HG03064 (cell line): ENCODE data around the gene PRKAG2.

Experiments used
- ATAC-seq: cut with Tn5 transposase; IDR thresholded peaks from one replicate; pipeline ENCODE4 v1.9.1; 2021; ENCODE audit warnings: low read depth; ENCODE audit not compliant: unreplicated experiment

PRKAG2 gene

GRCh38 chr7:151866761-151867655 is 9.9 kb downstream of the PRKAG2 start:
- no peak for ATAC-seq

DNA sequence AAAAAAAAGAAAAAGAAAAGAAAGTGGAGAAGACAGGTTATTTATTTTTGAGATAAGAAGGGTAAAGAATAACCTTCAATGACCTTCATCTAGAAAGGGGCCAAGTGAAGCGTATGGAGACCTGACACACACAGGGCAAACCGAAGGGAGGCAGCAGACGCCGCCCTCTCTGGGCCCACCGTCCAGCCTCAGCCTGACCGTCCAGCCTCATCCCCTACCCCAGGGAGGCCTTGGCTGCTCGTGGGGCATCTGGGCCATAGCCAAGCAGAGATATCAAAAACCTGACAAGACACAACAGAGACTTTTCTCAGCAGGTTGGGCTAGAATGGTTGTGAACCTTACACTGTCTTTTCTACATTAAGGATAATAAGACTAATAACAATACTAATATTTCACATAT is 10.9 kb downstream of the PRKAG2 start:
- no peak for ATAC-seq

GRCh38 chr7:151865070-151865670 is 11.7 kb downstream of the PRKAG2 start:
- ATAC-seq: no peak

- no peak for ATAC-seq
These were observed 12.4 kb downstream of the PRKAG2 start for GRCh38 chr7:151864561-151864960.

DNA sequence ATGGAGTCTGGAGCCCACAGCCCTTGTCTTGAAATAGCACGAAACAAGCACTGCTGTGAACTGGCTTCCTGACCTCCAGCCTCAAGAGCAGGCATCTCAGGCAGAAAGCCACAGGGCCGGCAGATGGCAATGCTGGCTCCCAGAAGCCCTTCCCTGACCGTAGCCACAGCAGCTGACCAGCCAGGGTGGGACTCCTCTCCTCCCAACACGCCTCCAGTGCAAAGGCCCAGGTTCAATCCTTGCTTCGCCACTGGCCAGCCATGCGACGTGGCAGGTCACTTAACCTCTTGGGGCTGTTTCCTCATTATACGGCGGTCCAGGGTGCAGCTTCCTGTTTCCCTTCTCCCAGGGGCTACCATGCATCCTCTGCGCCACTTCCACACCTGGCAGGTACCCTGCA is 12.8 kb downstream of the PRKAG2 start:
- no peak for ATAC-seq

- no peak for ATAC-seq
These were observed 13.4 kb downstream of the PRKAG2 start for GRCh38 chr7:151863386-151864079.

DNA sequence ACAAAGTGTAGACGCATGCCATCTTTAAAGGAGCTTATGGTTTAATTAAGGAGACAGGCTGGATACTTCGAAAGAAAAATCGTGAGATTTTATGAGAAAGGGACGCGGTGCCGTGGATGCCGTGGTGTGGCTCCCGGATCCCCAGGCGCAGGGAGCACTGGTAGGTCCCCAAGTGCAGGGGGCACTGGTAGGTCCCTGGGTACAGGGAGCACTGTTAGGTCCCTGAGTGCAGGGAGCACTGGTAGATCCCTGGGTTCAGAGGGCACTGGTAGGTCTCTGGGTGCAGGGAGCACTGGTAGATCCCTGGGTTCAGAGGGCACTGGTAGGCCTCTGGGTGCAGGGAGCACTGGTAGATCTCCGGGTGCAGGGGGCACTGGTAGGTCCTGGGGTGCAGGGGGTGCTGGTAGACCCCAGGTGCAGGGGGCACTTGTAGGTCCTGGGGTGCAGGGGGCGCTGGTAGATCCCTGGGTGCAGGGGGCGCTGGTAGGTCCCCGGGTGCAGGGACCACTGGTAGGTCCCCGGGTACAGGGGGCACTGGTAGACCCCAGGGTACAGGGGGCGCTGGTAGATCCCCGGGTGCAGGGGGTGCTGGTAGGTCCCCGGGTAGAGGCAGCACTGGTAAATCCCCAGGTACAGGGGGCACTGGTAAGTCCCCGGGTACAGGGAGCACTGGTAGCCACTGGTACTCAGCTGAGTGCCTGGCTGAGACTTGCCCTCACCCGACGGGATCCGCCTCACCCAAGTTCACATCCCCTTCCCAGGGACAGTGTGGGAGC is 14.1 kb downstream of the PRKAG2 start:
- no peak for ATAC-seq

- no peak for ATAC-seq
These were observed 15.0 kb downstream of the PRKAG2 start for GRCh38 chr7:151861881-151862280.

DNA sequence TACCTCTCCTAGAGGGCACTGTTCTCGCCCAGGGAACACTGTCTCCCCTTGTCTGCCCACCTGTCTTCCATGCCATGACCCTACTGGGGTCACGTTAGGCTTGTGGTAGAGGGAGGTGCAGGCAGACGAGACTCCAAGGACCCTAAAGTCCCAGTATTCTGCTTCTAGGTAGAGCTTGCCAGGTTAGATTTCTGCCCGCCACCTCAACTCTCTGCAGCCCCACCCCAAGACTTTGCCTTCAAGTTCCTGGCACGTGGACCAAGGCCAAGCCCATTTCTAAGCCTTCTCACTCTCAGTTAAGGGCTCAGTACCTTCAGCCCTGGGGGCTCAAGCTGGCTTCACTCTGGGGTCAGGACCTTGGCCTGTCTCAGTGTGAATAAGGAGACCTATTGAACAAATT is 16.1 kb downstream of the PRKAG2 start:
- ATAC-seq: no peak

DNA sequence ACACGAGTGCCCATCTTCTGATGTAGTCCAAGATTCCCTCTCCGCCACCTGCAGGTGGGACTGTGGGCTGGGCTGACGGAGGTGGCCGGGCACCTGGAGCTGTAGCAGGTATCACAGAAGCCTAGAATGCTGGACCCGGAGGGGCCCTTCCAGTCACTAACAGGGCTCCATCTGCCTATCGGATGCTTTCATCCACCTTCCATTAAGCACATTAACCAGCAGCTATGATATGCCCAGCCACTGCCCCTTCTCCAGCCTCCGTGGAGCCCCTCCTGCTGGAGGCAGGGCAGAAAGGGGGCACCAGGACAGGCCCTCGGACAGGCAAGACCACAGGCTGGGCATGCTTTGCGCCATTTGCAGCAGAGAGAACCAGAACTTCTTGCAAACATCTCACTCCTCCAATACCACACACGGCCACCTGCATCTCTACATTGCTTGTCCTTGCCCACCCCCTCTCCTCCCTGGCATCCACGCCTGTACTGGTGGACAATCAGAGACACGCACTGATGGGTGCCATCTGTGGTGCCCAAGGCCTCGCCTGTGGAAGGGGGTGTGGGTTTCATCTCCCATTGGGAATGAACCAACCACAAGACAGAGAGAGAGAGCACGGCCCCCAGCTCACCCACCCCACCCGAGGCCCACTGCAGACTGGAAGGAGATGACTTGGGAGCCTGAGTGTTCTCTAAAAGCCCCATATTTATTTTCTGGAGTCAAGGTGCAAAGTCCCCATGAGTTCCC is 16.8 kb downstream of the PRKAG2 start:
- ATAC-seq: no peak

GRCh38 chr7:151859111-151859947 is 17.6 kb downstream of the PRKAG2 start:
- ATAC-seq: no peak

- no peak for ATAC-seq
These were observed 18.5 kb downstream of the PRKAG2 start for GRCh38 chr7:151858456-151858855.

DNA sequence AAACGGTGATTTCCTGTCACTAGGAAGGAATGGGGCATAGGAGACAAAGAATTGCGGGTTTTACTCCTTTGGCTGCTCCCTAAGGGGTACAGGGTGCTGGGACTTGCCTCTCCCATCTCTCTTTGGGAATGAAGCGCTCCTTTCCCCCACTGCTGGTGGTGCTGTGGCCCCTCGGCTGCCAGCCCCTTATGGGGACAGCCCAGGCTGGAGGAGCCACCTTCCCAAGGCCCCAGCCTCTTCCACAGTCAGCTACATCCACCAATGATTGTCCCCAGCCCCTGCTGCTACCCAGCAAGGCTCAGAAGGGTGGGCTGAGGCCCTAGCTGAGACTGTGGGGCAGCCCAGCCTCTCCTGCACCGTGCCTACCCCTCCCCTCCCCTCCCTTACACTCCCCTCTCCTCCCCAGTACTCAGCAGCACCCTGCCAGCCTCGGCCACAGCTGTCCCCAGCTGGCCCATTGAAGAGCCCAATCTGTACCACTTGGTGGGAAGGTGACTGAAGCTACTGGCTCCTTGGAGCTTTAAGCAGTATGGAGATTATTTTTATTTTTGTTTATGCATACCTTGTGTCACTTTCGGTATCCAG is 19.0 kb downstream of the PRKAG2 start:
- no peak for ATAC-seq

- no peak for ATAC-seq
These were observed 19.5 kb downstream of the PRKAG2 start for GRCh38 chr7:151857412-151857811.

DNA sequence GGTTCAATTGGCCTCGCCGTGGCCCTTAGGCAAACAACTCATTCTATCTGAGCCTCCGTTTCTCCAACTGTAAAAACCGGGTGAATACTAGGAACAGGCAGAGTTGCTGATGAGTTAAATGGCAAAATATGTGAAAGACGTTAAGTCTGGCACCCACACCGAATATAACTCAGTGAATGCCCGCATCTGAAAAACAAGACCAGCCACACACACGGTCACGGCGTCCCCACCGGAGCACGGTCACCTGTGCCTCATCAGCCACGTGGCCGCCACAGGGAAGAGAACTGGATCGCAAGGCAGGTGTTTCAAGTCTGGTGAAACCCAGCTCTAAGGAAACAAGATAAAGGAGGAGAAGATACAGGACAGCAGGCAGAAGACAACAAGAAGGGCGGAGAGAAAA is 20.4 kb downstream of the PRKAG2 start:
- no peak for ATAC-seq

DNA sequence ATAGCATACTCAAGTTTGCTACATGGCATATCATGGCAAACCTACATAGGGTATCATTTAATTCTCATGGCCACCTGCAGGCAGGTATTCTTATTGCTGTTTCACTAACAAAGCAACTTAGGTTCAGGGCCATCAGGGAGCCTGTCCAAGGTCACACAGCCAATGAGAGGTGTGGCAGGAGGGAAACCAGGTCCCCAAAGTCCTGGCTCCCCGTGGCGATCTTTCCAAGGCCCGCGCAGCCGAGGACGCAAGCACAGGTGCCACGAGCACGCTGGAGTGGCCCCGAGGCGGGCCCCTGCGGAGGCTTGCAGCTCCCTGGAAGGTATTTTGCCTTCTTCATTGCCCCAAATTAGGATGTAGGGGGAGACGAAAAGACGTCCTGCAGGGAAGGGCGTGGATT is 20.8 kb downstream of the PRKAG2 start:
- ATAC-seq: no peak

DNA sequence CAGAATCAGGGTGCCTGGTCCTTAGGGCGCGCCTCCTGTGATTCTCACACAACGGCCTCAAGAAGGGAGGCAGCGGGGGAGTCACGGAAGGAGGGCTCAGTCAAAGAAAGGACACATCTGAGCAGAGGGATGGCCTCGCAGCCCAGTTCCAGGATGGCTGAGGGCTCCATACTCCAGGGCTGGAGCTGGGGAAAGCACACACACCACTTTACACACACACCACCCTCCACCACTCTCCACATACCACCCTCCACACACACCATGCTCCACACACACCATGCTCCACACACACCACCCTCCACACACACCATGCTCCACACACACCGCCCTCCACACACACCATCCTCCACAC is 22.2 kb downstream of the PRKAG2 start:
- no peak for ATAC-seq

- ATAC-seq: no peak
These were observed 22.8 kb downstream of the PRKAG2 start for GRCh38 chr7:151853896-151854719.
